ENCODE results near the gene IGFL4. TPM values are rescaled to one million over a fixed set of nuclear protein-coding genes. Genes with fewer than 3 reads are reported as not detected.

IGFL4 gene
- total and polyA plus RNA-seq, 8 donors = 0.15 TPM; not detected in 7

GRCh38 chr19:45994998-45995714, 45.6 kb downstream of the IGFL4 start, which contains the start of gene CCDC61:
Gene CCDC61, plus strand, starts transcription at chr19:45995467. Its CDS starts 7,552 bp downstream, at chr19:46003019.
- intact Hi-C loops (cut with DNase I; ENCODE audit: low total_unique reads) = no loop called here
- WGBS, 5 donors = 0 to 1% (median 0%) methylated on average over 27 to 34 of the region's 34 CpGs
- Histone ChIP-seq H3K9me3 (no peaks in the 10 kb centered on the region), H3K4me1 (peaks cover 11 to 36% (median 25%) of the 10 kb centered on the region in 4 donors), H3K36me3 (peaks cover 0 to 5% (median 0%) of the 10 kb centered on the region in 4 donors), H3K27ac (peak within 1 kb of the TSS; percentile 75 to 88 (median 83)), H3K4me3 (peak within 1 kb of the TSS; percentile 68 to 86 (median 80)), H3K27me3 (peaks cover 0 to 18% (median 0%) of the 10 kb centered on the region in 3 donors)
- DNase-seq = peak; percentile 96 to 99
- TF ChIP-seq EP300 (IDR thresholded peaks at IDR 0.05) (no peak), POLR2AphosphoS5 (IDR thresholded peaks at IDR 0.05) (peak; percentile 33 to 85 (median 81)), POLR2A (IDR thresholded peaks at IDR 0.05) (peak in 2 of 4 donors; percentile 88 to 91), CTCF (IDR thresholded peaks at IDR 0.05) (no peak)

- no peaks in the 10 kb centered on the region for H3K9me3 ChIP-seq
- no peak for TF ChIP-seq CTCF (IDR thresholded peaks at IDR 0.05)
- no peak for TF ChIP-seq EP300 (IDR thresholded peaks at IDR 0.05)
- TF ChIP-seq POLR2A (IDR thresholded peaks at IDR 0.05) = no peak
- TF ChIP-seq POLR2AphosphoS5 (IDR thresholded peaks at IDR 0.05) = no peak
- peaks cover 0 to 18% (median 4%) of the 10 kb centered on the region in 3 donors for H3K27me3 ChIP-seq
- intact Hi-C loops (cut with DNase I; ENCODE audit: low total_unique reads) = no loop called here
- peak overlapping the region; percentile 46 to 86 (median 80) for H3K4me3 ChIP-seq
- peaks cover 5 to 30% (median 19%) of the 10 kb centered on the region in 4 donors for H3K4me1 ChIP-seq
- H3K36me3 ChIP-seq = peaks cover 0 to 5% (median 0%) of the 10 kb centered on the region in 4 donors
- peak overlapping the region in 2 of 5 donors; percentile 17 for H3K27ac ChIP-seq
- DNase-seq = no peak
- WGBS, 5 donors = 5 to 7% (median 6%) methylated on average over 8 of the region's 8 CpGs
These were observed 46.3 kb downstream of the IGFL4 start for GRCh38 chr19:45994456-45994997.

- Histone ChIP-seq H3K9me3 (no peaks in the 10 kb centered on the region), H3K36me3 (no peaks in the 10 kb centered on the region), H3K4me3 (no peak overlapping the region), H3K4me1 (peaks cover 0 to 6% (median 3%) of the 10 kb centered on the region in 4 donors), H3K27ac (no peak overlapping the region), H3K27me3 (peaks cover 0 to 25% (median 5%) of the 10 kb centered on the region in 3 donors)
- WGBS, 5 donors = 82 to 90% (median 87%) methylated on average over 12 of the region's 12 CpGs
- DNase-seq = no peak
- intact Hi-C loops (cut with DNase I; ENCODE audit: low total_unique reads) = no loop called here
- TF ChIP-seq CTCF (IDR thresholded peaks at IDR 0.05) (no peak), POLR2A (IDR thresholded peaks at IDR 0.05) (no peak), POLR2AphosphoS5 (IDR thresholded peaks at IDR 0.05) (no peak), EP300 (IDR thresholded peaks at IDR 0.05) (no peak)
These were observed 50.6 kb downstream of the IGFL4 start for GRCh38 chr19:45990113-45990728.

Small RNA genes within 50 kb of the gene (small RNA-seq; reads per million reads assigned to genes)
- gene MIR769 = 70.5 to 160 (median 132) reads per million in 4 donors

Other genes with a start within 250 kb of the IGFL4 start
- gene DMWD, start 248.2 kb downstream of the IGFL4 start, total RNA-seq = 10 to 100 TPM in 4 of 5 donors, 1 to 10 TPM in 1; 5.3 to 52.1 (median 27.9) TPM
- gene DMWD, start 248.2 kb downstream of the IGFL4 start, polyA plus RNA-seq = 10 to 100 TPM; 12.8 to 17.4 (median 15.9) TPM
- gene RSPH6A, start 225.7 kb downstream of the IGFL4 start, total RNA-seq = 1 to 10 TPM in 2 of 5 donors, under 1 TPM in 1, not detected in 2; 0.37 to 5.8 (median 1.4) TPM
- gene RSPH6A, start 225.7 kb downstream of the IGFL4 start, polyA plus RNA-seq = not detected
- 100 to 1,000 TPM in 2 of 5 donors, 10 to 100 TPM in 3; 32.2 to 420 (median 84.6) TPM for gene SYMPK, start 177.9 kb downstream of the IGFL4 start, total RNA-seq
- 100 to 1,000 TPM in 1 of 3 donors, 10 to 100 TPM in 2; 71.9 to 101 (median 75.0) TPM for gene SYMPK, start 177.9 kb downstream of the IGFL4 start, polyA plus RNA-seq
- gene FOXA3, start 176.7 kb downstream of the IGFL4 start, total RNA-seq = 10 to 100 TPM in 4 of 5 donors, 1 to 10 TPM in 1; 7.6 to 46.7 (median 18.5) TPM
- 10 to 100 TPM; 11.9 to 65.8 (median 41.0) TPM for gene FOXA3, start 176.7 kb downstream of the IGFL4 start, polyA plus RNA-seq
- 10 to 100 TPM in 4 of 5 donors, not detected in 1; 13.4 to 75.9 (median 24.1) TPM for gene IRF2BP1, start 154.9 kb downstream of the IGFL4 start, total RNA-seq
- 10 to 100 TPM; 11.5 to 12.8 (median 12.8) TPM for gene IRF2BP1, start 154.9 kb downstream of the IGFL4 start, polyA plus RNA-seq
- 10 to 100 TPM in 1 of 5 donors, 1 to 10 TPM in 1, under 1 TPM in 3; 0.58 to 12.2 (median 0.73) TPM for gene MYPOP, start 138.4 kb downstream of the IGFL4 start, total RNA-seq
- gene MYPOP, start 138.4 kb downstream of the IGFL4 start, polyA plus RNA-seq = 1 to 10 TPM; 4.2 to 5.0 (median 5.0) TPM
- gene NANOS2, start 126.2 kb downstream of the IGFL4 start, total RNA-seq = not detected
- gene NANOS2, start 126.2 kb downstream of the IGFL4 start, polyA plus RNA-seq = not detected
- gene NOVA2, start 67.1 kb downstream of the IGFL4 start, total RNA-seq = 1 to 10 TPM in 2 of 5 donors, under 1 TPM in 1, not detected in 2; 0.45 to 1.8 (median 1.2) TPM
- 10 to 100 TPM in 1 of 3 donors, 1 to 10 TPM in 1, under 1 TPM in 1; 0.38 to 10.7 (median 1.4) TPM for gene NOVA2, start 67.1 kb downstream of the IGFL4 start, polyA plus RNA-seq
- 10 to 100 TPM in 3 of 5 donors, 1 to 10 TPM in 2; 2.4 to 38.8 (median 14.5) TPM for gene CCDC61, start 45.5 kb downstream of the IGFL4 start, total RNA-seq
- 10 to 100 TPM; 10.7 to 17.9 (median 12.0) TPM for gene CCDC61, start 45.5 kb downstream of the IGFL4 start, polyA plus RNA-seq
- gene PGLYRP1, start 17.9 kb downstream of the IGFL4 start, total RNA-seq = not detected
- gene PGLYRP1, start 17.9 kb downstream of the IGFL4 start, polyA plus RNA-seq = 1 to 10 TPM in 1 of 3 donors, under 1 TPM in 1, not detected in 1; 0.56 to 3.5 TPM
- gene IGFL3, start 83.7 kb upstream of the IGFL4 start, total RNA-seq = not detected
- not detected for gene IGFL3, start 83.7 kb upstream of the IGFL4 start, polyA plus RNA-seq
- gene IGFL2, start 107.2 kb upstream of the IGFL4 start, total RNA-seq = not detected
- gene IGFL2, start 107.2 kb upstream of the IGFL4 start, polyA plus RNA-seq = under 1 TPM in 1 of 3 donors, not detected in 2; 0.45 TPM
- gene IGFL1, start 188.7 kb upstream of the IGFL4 start, total RNA-seq = not detected
- gene IGFL1, start 188.7 kb upstream of the IGFL4 start, polyA plus RNA-seq = under 1 TPM in 2 of 3 donors, not detected in 1; 0.50 to 0.88 TPM

All from stomach (tissue), 9 donors.